Stimulated activated CD4-positive, alpha-beta T cell treated with anti-CD3 and anti-CD28 coated beads, Interleukin-15, amount 100 ng/mL, for 1 hour (primary cell): ENCODE measurements around the gene MADCAM1.
"Not testable (repeated sequence)": the region's sequence is repeated elsewhere in the genome, so short reads cannot be mapped to it uniquely, and the experiment has no call there.

Source experiments
- DNase-seq, 2 donors: peaks; one replicate each; pipeline ENCODE4 v3.0.0-alpha.2; 2020; ENCODE audit warnings: low read depth in 1 of 2, low spot score in 1 of 2

Gene MADCAM1

DNA sequence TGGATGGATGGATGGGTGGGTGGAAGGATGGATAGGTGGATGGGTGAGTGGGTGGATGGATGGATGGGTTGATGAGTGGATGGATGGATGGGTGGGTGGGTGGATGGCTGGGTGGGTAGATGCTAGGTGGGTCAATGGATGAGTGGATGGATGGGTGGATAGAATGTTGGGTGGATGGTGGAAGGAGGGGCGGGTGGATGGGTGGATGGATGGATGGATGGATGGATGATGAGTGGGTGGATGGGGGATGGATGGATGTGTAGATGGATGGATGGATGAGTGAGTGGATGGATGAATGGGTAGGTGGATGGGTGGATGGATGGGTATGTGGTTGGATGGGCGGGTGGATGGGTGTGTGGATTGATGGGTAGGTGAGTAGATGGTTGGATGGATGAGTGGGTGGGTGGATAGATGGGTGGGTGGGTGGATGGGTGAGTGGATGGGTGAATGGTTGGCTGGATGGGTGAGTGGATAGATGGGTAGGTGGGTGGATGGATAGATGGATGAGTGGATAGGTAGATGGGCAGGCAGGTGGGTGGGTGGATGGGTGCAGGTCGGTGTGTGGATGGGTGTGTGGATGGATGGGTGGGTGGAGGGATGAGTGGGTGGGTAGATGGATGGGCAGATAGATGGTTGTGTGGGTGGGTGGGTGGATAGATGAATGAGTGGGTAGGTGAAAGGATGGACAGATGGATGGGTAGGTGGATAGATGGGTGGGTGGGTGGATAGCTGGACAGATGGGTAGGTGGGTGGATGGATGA lies 31.1 kb upstream of the MADCAM1 start:
- no peak for DNase-seq

DNA sequence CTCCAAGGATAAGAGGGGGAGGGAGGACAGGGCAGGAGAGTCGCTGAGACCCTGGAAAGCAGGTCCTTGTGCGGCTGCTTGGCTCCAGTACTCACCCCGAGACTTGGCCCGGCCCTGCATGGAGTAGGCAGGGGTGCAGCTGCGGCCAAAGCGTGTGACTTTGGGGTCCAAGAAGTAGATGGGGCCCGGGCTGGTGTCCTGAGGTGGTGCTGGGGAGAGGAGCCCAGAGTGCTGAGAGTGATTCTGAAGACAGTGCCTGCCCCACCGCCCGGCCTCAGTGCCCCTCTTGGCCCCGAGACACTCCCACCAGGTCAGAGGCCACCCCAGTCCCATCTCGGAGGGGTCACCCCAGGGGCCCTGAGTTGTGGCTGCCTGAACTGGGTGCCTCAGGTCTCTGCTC lies 28.7 kb upstream of the MADCAM1 start:
- no peak for DNase-seq

DNA sequence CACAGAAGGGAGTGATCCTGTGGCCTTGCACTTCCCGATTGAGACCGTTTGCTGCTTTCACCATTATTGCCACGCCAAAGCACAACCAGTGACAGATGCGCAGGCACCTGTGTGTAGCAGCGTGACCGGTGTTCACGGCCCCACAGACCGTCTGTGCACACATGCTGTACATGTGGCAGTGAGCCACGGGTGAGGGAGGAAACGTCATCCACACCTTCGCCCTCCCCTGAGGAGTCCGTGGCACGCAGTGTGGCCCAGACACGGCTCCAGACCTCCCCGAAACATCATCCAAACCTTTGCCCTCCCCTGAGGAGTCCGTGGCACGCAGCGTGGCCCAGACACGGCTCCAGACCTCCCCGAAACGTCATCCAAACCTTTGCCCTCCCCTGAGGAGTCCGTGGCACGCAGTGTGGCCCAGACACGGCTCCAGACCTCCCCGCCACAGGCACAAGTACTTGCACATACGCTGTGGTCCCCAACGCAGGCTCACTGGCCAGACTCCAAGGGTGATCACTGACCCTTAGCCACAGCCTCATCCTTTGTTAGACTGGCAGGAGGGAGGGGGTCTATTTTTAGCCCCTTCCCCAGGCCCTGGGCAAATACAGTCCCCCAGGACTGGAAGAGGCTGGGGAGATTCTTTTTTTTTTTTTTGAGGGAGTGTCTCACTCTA lies 27.6 kb upstream of the MADCAM1 start:
- no peak for DNase-seq

DNA sequence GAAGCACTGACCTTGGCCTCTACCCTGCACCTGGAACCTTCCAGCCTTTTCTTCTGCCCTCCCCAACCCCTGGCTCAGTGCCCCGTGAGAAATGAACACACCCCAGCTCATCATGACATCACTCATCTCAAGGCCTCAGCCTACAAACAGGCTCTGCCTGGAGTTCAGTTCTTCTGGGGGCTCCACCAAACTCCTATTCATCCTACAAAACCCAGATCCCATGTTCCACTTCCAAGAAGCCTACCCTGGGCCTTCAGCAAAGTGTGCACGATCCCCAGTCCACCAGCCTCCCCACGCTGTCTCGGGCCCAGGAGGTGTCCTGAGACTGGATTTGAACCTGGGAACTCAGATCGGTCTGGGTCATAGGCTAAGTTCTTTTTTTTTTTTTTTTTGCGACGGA lies 26.5 kb upstream of the MADCAM1 start:
- DNase-seq, result no peak

DNA sequence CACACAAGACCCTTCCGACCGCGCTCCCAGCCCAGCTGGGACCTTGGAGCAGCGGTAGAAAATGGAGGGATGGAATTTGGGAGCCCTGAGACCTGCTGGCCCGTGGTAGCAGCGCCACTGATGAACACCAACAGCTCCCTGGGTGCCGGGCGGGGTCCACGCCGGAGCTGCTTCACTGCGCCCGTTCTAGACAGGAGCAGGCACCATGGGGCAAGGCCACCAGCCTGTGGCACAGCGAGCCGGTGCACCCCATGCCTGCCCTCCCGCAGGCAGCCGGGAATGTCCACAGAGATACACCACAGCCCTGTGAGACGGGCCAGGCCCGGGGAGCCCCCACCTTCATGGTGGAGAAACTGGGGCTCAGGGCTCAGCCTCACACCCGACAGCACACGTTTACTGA lies 25.6 kb upstream of the MADCAM1 start:
- no peak for DNase-seq

DNA sequence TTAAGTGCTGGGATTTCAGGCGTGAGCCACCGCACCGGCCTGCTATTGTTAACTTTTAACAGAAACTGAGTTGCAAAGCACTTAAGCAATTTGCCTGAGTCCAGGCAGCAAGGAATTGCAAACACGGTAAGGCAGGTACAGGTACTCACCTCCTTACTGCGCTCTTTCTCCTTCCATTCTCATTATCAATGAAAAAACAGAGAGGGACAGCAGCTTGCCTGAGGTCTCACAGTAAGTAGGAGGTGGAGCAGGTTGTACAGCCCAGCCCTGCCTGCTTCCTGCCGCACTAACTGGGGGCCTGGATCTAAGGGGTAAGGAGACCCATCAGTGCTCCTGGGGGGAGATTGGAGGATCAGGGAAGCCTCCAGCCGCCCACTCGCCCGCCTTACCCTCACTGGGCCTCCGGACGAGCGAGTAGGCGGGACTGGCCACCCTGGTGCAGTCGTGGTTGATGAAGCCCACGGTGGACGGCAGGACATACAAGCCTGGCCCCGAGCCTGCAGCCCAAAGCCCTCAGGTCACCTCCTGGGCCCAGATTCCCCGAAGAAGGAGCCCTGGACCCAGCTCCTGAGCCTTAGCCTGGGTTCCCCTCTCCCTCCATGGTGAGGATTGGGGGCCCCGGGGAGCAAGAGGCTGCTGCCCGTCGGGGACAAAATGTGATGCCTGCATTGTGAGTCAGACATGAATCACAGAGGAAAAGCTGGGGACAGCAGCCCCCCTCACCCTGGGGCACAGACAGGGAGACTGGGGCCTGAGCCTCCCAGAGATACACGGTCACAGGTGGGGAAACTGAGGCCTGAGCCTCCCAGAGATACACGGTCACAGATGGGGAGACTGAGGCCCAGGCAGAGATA lies 24.1 kb upstream of the MADCAM1 start:
- DNase-seq, result no peak

DNA sequence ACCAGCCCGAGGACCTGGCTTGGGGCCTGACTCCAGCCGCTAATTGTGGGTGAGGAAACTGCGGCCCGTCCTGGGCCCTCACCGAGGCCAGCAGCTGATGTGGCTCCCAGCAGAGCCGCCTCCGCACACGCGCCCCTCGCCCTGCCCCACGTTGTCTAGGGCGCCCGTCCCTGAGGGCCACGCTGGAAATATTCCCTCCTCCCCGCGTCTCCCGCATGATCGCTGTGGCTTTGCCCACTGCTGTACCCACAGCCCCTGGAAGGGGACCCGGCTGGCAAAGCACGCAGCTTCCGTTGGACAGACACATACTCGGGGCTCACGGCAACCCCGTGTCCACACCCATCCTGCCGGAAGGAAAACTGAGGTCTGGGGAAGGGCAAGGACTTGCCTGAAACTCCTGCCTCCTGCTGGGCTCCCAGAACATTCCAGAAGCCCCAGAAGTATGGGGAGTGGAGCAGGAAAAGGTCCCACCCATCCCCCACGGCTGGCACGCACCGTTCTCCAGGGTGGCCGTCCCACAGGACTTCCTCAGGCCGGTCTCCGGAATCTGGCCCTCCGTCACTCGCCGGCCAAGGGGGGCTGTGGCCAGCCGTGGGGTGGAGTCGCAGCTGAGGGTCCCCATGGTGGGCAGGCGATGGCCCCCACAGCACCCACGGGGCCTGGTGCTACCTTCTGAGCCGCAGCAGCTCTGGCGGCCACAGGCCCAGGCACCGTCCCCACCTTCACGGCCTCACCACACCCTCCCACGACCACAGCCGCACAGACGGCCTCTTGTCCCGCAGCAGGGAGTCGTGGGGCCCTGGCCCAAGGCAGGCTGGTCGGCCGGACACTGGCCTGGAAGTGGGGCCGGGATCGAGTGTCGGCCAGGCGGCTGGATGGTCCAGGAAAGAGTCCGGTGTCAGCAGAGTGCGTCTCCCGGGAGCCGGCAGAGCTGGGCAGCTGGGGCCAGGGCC lies 21.9 kb upstream of the MADCAM1 start:
- no peak for DNase-seq

DNA sequence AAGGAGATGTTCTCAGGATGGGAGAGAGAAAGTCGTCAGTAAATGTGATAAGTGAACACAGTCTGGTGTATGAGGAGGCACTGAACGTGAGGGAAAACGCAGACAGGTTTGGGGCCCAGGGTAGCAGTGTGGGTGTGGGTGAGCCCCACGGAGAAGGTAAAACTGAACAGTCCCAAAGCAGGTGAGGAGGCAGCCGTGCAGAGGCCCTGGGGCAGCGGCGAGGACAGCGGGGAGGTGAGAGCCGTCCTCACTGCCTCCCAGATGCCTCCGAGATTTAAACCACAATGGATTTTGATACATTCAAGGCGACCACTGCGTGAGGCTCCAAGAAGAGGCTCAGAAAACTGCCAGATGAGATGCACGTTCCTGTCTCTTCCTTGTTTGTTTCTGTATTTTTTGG lies 20.9 kb upstream of the MADCAM1 start:
- no peak for DNase-seq

DNA sequence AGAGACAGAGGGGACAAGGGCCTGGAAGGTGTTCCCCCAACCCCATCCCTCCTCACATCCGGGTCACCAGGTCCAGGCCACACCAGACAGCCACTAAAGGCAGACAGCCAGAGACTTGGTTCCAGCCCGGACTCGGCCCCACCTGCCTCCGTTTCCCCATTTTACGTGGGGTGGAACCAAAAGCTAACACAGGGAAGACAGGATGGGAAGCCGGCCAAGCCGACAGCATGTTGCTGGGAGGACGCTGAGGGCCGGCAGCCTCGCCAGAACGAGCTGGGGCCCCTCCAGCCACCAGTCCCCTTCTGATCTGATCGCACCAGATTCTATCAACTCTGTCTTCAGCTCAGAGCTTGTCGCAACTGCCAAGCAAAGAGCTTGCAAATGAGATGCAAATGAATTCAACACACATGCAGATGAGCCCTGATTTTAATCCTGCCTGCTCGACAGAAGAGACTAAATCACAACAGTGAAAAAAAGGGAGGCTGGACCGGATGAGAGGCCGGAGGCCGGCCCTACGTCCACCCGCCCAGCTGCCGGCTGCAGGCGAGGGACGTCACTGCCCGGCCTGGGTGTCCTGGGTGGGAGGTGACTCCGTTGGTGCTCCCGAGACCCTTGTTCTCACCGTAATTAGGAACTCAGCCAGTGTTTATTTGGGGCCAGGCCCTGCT lies 17.9 kb upstream of the MADCAM1 start:
- DNase-seq, result no peak

DNA sequence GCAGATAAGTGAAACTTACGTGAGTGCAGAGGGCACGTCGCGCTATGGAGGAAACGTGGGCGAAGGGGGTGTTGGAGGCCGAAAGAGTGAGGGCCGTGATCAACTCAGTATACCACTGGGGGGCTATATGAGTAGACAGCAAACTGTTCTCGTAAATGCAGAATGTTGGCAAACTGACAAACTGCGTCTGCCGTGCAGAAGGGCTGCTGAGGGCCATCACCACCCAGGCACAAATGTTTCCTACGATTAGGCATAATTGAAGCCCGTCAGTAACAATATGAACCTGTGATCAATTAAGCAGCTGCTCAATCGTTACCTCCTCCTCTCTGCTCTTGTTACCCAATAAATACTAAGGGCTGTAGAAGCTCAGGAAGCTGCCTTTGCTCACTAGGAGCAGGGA lies 17.3 kb upstream of the MADCAM1 start:
- no peak for DNase-seq

DNA sequence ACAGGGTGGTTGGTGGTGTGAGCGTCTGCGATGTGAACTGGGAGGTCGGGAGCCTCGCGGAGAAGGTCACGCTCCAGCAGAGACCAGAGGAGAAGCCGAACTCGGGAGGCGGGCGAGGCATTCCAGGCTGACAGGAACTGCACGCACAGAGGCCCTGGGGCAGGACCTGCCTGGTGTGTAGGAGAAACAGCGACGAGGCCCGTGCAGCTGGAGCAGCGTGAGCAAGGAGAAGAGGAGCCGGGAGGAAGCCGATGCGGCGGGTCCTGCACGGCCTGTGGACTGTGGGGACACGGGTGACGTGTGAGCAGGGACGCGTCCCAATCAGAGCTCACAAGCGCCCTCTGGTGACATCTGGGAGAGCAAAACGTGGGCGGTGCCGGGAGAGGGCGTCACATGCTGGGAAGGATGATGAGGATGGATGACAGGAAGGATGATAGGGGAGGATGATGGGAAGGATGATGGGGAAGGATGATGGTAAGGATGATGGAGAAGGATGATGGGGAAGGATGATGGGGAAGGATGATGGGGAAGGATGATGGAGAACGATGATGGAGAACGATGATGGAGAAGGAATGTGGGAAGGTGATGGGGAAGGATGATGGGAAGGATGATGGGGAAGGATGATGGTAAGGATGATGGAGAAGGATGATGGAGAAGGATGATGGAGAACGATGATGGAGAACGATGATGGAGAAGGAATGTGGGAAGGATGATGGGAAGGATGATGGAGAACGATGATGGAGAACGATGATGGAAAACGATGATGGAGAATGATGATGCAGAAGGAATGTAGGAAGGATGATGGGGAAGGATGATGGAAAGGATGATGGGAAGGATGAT lies 16.1 kb upstream of the MADCAM1 start:
- DNase-seq, result no peak

DNA sequence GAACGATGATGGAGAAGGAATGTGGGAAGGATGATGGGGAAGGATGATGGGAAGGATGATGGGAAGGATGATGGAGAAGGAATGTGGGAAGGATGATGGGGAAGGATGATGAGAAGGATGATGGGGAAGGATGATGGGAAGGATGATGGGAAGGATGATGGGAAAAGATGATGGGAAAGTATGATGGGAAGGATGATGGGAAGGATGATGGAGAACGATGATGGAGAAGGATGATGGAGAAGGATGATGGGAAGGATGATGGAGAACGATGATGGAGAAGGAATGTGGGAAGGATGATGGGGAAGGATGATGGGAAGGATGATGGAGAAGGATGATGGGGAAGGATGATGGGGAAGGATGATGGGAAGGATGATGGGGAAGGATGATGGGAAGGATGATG lies 15.2 kb upstream of the MADCAM1 start:
- DNase-seq, result not testable (repeated sequence)

DNA sequence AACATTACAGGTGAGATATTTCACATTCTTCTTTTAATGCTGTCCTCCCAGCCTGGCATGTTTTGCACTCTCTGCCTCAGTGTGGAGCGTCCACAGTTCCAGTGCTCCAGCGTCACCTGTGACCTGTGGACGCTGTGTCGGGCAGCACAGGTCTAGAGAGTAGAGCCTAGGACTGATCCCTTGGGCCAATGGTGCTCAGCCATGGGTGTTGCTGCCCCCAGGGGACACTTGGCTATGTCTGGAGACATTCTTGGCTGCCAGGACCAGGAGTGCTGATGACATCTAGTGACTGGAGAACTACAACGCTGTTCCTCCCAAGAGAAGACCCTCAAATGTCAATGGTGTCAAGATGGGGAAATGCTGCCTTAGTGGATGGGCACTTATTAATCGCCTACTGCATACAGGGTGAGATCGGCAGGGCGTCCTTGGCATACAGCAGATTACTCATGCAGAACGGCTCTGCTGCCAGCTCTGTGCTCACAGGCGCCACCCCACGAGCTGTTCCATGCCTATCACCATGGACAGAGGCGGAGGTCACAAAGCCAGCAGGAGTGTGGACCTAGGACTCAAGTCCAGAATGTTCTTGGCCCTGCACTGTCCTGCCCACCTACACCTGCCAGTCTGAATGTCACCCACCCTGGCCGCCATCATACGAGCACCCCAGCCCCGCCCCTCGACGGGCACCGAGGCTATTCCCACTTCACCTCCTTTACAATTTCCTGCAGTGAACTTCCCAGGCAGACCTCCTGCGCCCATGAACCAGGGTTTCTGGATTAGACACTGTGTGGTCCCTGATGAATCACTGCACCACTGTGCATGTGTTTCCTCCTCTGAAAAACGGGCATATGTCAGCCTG lies 13.9 kb upstream of the MADCAM1 start:
- no peak for DNase-seq

DNA sequence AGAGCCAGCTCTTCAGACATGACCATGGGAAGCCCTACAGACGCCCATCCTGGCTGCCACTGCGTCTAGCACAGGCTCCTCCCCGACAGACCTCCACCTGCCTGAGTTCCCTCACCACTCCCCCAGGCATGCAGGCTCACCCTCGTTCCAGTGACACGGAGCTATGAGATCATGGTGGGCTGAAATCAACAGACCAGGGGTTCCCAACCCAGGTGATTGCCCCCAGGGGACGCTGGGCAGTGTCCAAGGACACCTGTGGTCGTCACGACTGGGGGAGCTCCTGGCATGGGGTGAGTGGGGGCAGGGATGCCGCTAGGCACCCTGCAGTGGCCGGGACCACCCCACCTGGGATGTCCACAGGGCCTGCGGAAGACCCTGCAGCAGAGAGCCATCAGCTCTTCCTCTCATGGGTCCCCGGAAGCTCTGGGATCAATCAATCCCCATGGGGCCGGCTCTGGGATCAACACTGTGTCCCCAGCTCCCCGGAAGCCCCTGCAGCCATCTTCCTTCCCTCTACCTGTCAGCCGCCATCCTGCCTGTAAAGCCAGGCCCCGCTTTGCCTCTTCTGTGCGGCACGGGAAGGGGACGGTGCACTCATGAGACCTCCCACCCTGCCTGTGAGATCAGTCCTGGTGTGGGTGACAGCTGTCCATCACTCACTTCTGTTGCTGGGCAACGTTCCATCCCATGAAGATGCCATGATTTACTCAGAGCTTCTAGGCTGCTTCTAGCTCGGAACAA lies 12.8 kb upstream of the MADCAM1 start:
- no peak for DNase-seq

DNA sequence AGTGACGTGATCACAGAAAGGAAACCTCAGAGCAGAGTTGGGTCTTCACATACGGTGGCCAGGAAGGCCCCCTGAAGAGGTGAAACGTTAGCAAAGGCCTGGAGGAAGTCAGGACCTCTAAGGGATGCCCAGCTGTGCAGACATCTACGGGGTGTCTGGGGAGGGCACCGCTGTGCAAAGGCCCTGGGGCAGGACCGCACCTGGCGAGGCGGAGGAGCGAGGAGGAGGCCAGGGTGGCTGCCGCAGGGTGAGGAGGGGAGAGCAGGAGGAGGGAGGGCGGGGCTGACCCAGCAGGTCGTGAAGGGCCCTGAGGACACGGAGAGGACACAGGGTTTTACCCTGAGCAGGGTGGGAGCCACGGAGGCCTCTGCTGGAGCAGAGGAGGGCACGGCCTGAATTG lies 11.8 kb upstream of the MADCAM1 start:
- DNase-seq, result no peak

DNA sequence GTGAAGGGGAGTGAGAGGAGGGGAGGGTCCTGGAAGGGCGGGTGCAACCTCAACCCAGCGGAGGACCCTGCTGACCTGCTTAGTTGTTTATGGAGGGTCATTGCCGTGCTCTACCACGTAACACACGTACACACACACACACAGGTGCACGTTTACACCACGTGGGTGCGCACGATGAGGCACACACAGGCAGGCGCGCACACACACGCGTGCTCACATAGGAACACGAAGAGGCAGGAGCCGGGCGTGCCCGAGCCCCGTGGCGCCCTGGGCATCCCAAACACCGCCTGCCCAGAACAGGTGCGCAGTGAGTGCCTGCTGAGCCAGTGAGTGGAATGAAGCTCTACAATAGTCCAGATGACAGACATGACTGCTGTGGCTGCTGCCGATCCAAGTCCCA lies 11.2 kb upstream of the MADCAM1 start:
- no peak for DNase-seq

DNA sequence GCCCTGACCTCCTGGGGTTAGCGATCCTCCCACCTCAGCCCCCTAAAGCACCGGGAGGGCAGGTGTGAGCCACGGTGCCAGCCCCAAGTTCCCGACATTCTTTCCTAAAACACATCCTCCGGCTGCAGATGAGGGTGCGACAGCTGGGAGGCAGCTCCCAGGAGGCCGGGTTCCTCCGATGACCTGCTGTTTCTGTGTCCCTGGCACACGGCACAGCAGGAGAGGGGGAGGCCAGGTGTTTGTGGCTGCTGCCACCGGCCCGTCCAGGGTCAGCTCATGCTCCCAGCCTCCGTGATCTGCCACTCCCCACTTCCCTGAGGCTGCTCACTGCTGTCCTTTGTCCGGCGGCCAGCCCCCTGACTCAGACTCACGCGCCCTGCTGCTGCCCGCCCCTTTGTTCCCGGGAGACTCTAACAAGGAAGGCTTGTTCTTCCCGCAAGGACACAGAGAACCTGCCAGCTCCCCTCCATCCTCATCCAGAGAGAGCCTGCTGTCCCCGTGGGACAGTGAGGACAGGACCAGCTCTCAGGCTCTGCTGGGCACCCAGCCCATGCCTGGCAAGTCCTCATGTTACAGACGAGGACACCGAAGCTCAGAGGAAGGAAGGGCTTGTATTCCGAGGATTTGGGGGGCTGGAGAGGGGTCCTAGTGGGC lies 10.6 kb upstream of the MADCAM1 start:
- DNase-seq, result no peak
